ENCODE measurements around the gene RMDN2. TPM values are rescaled to one million over a fixed set of nuclear protein-coding genes. Genes with fewer than 3 reads are reported as not detected.
A peak's percentile ranks its signal among the peaks of the same experiment; 100 is the strongest.

The RMDN2 gene
- total RNA-seq, 3 donors from 2014 or later (not counting 1 experiment from before 2014, with no cell fraction given), result 8.4 to 10.9 (median 8.4) TPM

DNA sequence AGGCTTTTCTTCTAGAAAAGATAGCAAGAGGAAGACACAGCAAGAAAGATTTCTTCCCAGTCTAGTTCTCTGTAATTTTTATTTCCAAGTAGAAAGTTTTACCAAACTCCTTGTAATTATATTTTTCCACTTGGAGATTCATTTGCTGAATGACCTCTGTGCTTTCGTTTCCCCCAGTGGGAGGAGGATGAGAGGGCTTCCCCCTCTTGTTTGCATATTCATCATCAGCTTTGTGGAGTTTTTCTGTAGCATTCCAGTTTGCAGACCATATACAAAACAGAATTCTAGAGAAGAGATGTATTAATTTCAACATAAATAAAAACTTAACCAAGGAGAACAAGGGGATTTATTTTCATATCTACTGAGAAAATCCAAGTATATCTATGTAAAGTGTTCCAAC lies 51.3 kb downstream of the RMDN2 start:
- no peak for DNase-seq
- TF ChIP-seq, protein P1, sequence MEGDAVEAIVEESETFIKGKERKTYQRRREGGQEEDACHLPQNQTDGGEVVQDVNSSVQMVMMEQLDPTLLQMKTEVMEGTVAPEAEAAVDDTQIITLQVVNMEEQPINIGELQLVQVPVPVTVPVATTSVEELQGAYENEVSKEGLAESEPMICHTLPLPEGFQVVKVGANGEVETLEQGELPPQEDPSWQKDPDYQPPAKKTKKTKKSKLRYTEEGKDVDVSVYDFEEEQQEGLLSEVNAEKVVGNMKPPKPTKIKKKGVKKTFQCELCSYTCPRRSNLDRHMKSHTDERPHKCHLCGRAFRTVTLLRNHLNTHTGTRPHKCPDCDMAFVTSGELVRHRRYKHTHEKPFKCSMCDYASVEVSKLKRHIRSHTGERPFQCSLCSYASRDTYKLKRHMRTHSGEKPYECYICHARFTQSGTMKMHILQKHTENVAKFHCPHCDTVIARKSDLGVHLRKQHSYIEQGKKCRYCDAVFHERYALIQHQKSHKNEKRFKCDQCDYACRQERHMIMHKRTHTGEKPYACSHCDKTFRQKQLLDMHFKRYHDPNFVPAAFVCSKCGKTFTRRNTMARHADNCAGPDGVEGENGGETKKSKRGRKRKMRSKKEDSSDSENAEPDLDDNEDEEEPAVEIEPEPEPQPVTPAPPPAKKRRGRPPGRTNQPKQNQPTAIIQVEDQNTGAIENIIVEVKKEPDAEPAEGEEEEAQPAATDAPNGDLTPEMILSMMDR (IDR thresholded peaks at IDR 0.05), result no peak
- Mint-ChIP-seq H3K36me3 (no peaks in the 10 kb centered on the region), H3K27me3 (ENCODE audit: low read depth in 2 of 2) (no peaks in the 10 kb centered on the region), H3K4me1 (peaks cover 13 to 20% of the 10 kb centered on the region in 2 donors), H3K9me3 (no peaks in the 10 kb centered on the region), H3K4me3 (peak overlapping the region; percentile 75), H3K27ac (peak overlapping the region; percentile 71 to 74)
- Histone ChIP-seq H3K36me3 (ENCODE audit: control insufficient read depth, insufficient read depth, low read length) (no peaks in the 10 kb centered on the region), H3K4me1 (ENCODE audit: control insufficient read depth, insufficient read depth, low read length) (no peaks in the 10 kb centered on the region), H3K9me3 (ENCODE audit: control insufficient read depth, insufficient read depth, low read length) (no peaks in the 10 kb centered on the region), H3K27me3 (ENCODE audit: control insufficient read depth, insufficient read depth, low read length) (no peaks in the 10 kb centered on the region), H3K27ac (ENCODE audit: low read length) (no peak overlapping the region), H3K4me3 (ENCODE audit: low read length) (no peak overlapping the region)
- no CpG with 5 or more reads among the region's 1 CpG for WGBS (ENCODE audit: insufficient coverage)
- intact Hi-C loops (cut with micrococcal nuclease), result no loop called here
- ATAC-seq, result no peak

DNA sequence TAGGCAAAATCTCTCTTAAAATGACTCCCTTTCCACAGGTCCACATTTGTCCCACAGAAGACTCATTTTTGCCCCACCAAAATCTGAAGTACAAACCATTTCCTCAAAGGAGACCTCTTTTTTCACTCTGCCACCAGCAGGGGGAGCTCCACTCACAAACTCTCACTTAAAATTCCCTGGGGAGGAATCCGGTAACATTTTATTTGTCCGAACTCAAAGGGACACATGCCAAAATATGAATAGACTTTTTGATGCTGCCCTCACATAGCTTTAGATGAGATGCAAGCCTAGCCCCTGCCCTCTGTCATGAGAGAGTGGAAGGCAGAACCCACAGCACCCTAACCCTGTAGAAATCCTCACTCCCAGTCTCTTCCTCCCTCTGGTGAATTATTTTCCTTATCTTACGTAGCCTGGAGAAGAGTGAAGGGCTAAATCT lies 57.1 kb downstream of the RMDN2 start:
- TF ChIP-seq, protein P1 (IDR thresholded peaks at IDR 0.05), result peak; percentile 95
- Histone ChIP-seq H3K36me3 (ENCODE audit: control insufficient read depth, insufficient read depth, low read length) (no peaks in the 10 kb centered on the region), H3K27me3 (ENCODE audit: control insufficient read depth, insufficient read depth, low read length) (no peaks in the 10 kb centered on the region), H3K4me3 (ENCODE audit: low read length) (no peak overlapping the region), H3K9me3 (ENCODE audit: control insufficient read depth, insufficient read depth, low read length) (no peaks in the 10 kb centered on the region), H3K4me1 (ENCODE audit: control insufficient read depth, insufficient read depth, low read length) (peaks cover 4% of the 10 kb centered on the region), H3K27ac (ENCODE audit: low read length) (no peak overlapping the region)
- Mint-ChIP-seq H3K27ac (no peak overlapping the region), H3K4me3 (no peak overlapping the region), H3K4me1 (peaks cover 7 to 12% of the 10 kb centered on the region in 2 donors), H3K36me3 (no peaks in the 10 kb centered on the region), H3K27me3 (ENCODE audit: low read depth in 2 of 2) (no peaks in the 10 kb centered on the region), H3K9me3 (no peaks in the 10 kb centered on the region)
- DNase-seq, result peak; percentile 53 to 75
- intact Hi-C loops (cut with micrococcal nuclease), result loop anchor here (1.0 to 5.0 kb wide), 3 partner anchors 133 to 525 kb away; no protein-coding TSS in a partner anchor
- WGBS (ENCODE audit: insufficient coverage), result 33% methylated on average over 3 of the region's 3 CpGs
- peak in 1 of 3 donors; percentile 45 for ATAC-seq

DNA sequence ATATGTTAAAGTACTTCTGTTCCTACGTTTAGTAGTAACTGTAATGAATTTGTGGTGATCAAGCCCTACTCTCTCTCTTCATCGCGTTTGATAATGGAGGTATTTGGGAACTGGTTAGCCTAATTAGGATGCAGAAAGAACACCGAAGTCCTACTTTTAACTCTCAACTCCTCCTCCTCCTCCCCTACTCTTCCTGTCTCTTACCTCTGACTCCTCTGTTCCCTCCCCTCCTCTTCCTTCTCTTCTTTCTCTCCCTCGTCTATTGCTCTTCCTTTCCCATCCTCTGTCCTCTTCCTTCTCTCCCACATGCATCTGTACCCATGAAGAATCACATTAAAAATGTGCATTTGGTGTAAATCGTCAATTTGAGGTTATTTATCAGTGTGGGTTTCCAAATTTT lies 57.8 kb downstream of the RMDN2 start:
- H3K27me3 Mint-ChIP-seq (ENCODE audit: low read depth in 2 of 2), result no peaks in the 10 kb centered on the region
- Histone ChIP-seq H3K4me1 (ENCODE audit: control insufficient read depth, insufficient read depth, low read length) (peaks cover 4% of the 10 kb centered on the region), H3K9me3 (ENCODE audit: control insufficient read depth, insufficient read depth, low read length) (no peaks in the 10 kb centered on the region), H3K27me3 (ENCODE audit: control insufficient read depth, insufficient read depth, low read length) (no peaks in the 10 kb centered on the region), H3K4me3 (ENCODE audit: low read length) (no peak overlapping the region), H3K36me3 (ENCODE audit: control insufficient read depth, insufficient read depth, low read length) (no peaks in the 10 kb centered on the region), H3K27ac (ENCODE audit: low read length) (no peak overlapping the region)
- peaks cover 7 to 12% of the 10 kb centered on the region in 2 donors for H3K4me1 Mint-ChIP-seq
- H3K27ac Mint-ChIP-seq, result no peak overlapping the region
- TF ChIP-seq, protein P1 (IDR thresholded peaks at IDR 0.05), result no peak
- DNase-seq (no peak), ATAC-seq (no peak)
- intact Hi-C loops (cut with micrococcal nuclease), result loop anchor here (1.0 to 5.0 kb wide), 3 partner anchors 132 to 524 kb away; no protein-coding TSS in a partner anchor
- 52% methylated on average over 3 of the region's 6 CpGs for WGBS (ENCODE audit: insufficient coverage)
- no peaks in the 10 kb centered on the region for H3K36me3 Mint-ChIP-seq
- no peak overlapping the region for H3K4me3 Mint-ChIP-seq
- H3K9me3 Mint-ChIP-seq, result no peaks in the 10 kb centered on the region

DNA sequence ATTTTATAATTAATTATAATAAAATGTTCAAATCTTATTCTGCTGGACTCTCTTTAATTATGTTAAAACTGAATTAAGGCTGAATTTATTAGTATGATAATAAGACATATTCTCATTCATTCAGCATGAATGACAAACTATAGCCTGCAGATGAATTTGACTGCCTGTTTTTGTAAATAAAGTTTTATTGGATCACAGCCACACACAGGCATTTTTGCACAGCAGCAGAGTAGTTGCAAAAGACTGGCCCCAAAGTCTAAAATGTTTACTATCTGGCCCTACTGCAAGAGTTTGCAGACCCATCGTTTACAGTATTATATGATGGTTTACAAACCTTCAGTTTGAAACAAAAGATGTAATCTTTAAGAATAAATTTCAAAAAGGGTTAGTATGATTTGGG lies 58.6 kb downstream of the RMDN2 start:
- H3K4me3 ChIP-seq (ENCODE audit: low read length), result no peak overlapping the region
- no peaks in the 10 kb centered on the region for H3K9me3 ChIP-seq (ENCODE audit: control insufficient read depth, insufficient read depth, low read length)
- Mint-ChIP-seq H3K4me3 (no peak overlapping the region), H3K36me3 (no peaks in the 10 kb centered on the region), H3K27ac (no peak overlapping the region), H3K9me3 (no peaks in the 10 kb centered on the region), H3K27me3 (ENCODE audit: low read depth in 2 of 2) (no peaks in the 10 kb centered on the region), H3K4me1 (peaks cover 7 to 12% of the 10 kb centered on the region in 2 donors)
- ATAC-seq (no peak), DNase-seq (no peak)
- H3K4me1 ChIP-seq (ENCODE audit: control insufficient read depth, insufficient read depth, low read length), result peaks cover 4% of the 10 kb centered on the region
- 100% methylated on average over 1 of the region's 1 CpG for WGBS (ENCODE audit: insufficient coverage)
- intact Hi-C loops (cut with micrococcal nuclease), result loop anchor here (5.0 kb wide), 1 partner anchor 524 kb away; no protein-coding TSS in a partner anchor
- TF ChIP-seq, protein P1 (IDR thresholded peaks at IDR 0.05), result no peak
- H3K27ac ChIP-seq (ENCODE audit: low read length), result no peak overlapping the region
- H3K36me3 ChIP-seq (ENCODE audit: control insufficient read depth, insufficient read depth, low read length), result no peaks in the 10 kb centered on the region
- no peaks in the 10 kb centered on the region for H3K27me3 ChIP-seq (ENCODE audit: control insufficient read depth, insufficient read depth, low read length)

All from natural killer cell (primary cell).